Measurements from ENCODE around the gene SUGCT.

GRCh38 chr7:40324914-40325313 lies 190.1 kb downstream of the SUGCT start:
- TF ChIP-seq CTCF (IDR thresholded peaks at IDR 0.05; ENCODE audit: low read depth, low read length) (no peak), EZH2phosphoT487 (IDR thresholded peaks at IDR 0.05; ENCODE audit: low read depth) (no peak)
